AG08396 (cell line): Measurements from ENCODE around the gene APEH.

Source experiments
- DNase-seq: peaks from one replicate; pipeline ENCODE4 v3.0.0; 2012; ENCODE audit warnings: low spot score, mixed read lengths

APEH gene

DNA sequence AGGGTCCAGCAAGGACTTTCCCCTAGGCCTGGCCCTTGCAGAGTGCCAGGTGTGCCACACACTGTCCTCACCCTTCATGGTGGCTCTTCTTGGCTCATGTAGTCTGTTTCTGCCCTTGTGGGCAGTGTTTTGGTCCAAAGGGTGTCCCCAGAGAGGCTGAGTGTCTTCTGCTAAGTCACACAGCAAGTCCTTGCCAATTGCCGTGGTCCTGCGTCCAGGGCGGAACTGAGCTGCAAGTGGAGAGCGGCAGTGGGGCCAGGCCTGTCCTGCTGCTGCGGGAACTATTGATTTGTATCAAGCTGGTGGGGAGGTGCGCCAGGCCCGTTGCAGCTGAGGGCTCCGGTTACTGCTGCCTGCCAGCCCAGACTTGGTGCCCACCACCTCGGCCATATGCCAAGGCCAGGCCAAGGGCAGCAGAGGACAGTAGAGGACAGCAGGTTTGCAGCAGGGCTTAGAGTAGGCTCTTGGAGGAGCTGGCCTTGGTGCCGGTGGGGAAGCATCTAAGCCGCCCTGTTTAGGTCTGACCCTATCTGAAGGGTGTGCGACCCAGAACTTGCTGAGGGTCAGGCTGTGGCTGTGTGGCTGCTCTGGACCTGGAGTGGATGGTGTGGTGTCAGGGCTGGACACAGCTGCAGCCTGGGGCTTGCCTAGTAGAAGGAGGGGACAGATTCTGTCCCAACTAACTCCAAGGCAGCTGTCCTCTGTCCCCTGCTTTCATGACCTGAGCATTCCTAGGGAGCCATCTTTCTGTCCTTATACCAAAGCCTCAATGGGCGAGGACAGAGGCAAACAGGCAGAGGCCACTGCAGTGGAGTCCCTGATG lies 40.8 kb downstream of the APEH start:
- DNase-seq: no peak

DNA sequence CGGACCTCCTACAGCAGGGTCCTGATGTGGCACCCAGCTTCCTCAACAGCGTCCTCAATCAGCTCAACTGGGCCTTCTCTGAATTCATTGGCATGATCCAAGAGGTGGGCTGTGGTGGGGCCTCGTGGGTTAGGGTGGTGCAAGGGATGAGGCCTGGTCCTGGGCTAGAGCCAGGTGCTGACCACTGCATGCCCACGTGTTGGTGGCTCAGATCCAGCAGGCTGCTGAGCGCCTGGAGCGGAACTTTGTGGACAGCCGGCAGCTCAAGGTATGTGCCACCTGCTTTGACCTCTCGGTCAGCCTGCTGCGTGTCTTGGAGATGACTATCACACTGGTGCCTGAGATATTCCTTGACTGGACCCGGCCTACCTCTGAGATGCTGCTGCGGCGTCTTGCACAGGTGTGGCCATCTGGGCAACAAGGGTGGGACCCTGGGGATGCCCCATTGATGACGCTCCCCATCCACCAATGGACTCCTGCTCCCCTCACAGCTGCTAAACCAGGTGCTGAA lies 41.5 kb downstream of the APEH start:
- no peak for DNase-seq

DNA sequence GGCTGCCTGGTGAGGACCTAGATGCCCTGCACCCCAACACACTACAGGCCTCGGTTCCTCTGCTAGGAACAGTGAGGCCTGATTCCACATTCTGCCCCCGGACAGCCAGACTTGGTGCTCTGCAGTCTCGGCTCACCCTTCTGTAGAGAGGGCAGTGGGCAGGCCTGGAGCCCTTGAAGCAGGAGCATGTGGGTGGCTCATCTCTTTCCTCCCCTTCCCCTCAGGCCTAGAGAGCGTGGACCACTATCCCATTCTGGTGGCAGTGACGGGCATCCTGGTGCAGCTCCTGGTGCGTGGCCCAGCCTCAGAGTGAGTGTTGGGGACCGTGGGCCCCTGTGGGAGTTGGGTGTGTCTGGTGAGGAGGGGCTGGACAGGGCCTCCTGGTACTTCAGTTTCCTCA lies 42.0 kb downstream of the APEH start:
- DNase-seq: no peak

DNA sequence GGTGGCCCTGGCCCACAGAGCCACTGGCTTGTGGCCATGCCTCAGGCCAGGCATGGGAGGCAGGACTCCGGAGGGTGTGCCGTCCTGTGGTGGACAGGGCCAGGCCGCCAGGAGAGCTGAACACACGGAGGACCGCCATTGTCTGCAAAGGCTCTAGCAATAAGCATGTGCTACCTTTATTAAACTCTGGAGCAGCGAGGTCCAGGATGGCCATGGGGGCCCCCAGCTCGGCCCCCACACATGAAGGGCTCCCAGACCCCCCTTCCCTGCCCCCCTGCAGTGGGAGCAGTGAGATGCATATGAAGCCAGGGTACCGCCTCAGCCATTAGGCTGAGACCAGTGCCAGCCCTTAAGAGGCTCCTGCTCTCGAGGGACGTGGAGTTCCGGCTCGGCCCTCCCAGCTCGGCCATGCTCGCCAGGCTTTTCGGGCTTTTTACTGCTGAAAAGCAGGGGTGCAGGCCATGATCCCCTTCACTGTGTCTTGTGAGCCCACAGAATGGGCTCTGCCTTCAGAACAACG lies 42.6 kb downstream of the APEH start:
- DNase-seq: no peak

DNA sequence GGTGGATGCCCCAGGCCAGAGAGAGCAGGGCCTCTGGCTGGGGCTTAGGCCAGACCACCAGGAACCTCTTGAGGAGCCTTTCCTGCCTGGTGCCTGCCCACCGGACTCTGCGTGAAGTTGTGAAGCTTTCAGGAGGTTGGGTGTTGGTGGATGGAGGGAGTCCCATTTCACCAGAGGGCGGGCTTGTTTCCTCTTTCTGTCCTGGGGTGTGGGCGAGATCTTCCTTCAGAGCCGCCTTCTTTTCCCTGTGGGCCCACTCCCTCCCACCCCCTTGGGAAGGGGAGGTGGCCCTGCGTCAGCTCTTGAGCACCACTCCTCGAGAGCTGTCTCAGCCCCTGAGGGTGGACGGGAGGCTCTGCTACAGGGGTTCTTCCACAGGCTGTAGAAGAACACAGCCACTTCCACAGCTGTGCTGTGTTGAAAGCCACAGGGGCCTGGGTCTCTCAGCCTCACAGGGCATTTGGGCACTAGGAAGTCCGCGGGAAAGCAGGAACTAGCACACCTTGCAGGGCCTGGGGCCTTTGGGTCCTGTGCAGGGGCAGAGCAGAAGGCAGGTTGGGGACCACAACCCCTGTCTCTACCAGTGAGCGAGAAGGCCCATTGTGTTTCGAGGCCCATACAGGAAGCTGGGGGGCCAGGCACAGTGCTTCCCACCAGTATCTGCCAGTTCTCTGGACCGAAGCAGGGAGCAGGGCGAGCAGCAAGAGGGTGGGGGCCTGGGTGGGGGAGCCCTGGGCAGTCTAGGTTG lies 43.2 kb downstream of the APEH start:
- DNase-seq: no peak

DNA sequence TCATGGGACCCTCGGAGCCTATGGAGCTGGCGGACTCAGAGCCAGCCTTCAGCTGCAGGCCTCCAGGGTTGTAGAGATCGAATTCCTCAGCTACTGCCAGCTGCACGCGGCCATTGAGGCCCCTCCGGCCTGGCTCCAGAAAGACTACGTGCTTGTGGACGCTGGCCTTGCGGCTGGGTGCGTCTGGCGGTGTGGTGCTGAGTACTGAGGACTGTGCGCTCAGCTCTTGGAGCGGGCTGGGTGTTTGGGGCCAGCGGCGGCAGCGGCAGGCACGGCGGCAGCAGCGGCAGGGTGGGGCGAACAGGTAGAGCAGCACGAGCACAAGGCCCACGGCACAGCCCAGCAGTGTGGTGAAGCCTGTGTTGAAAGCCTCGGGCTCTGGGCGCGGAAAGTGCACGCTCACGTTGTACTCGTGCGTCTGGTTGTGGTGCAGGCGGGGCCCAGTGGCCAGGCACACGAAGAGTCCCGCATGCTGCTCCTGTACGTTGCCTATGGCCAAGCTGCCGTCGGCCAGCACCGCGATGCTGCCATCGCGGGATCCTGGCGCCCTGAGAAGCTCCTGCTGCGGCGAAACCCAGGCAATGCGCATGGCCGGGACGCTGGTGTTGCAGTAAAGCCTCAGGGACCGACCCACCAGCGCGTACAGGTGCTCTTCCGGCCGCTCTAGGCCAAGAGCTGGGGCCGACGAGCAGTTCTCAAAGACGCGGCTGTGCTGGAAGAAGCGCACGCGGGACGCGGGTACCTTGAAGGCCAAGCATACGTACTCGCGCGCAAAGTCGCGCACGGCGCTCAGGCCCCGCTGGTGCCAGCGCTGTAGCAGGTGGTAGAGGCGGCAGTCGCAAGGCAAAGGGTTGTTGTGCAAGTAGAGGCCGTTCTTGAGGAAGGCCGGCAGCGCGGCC lies 44.1 kb downstream of the APEH start:
- DNase-seq: no peak

DNA sequence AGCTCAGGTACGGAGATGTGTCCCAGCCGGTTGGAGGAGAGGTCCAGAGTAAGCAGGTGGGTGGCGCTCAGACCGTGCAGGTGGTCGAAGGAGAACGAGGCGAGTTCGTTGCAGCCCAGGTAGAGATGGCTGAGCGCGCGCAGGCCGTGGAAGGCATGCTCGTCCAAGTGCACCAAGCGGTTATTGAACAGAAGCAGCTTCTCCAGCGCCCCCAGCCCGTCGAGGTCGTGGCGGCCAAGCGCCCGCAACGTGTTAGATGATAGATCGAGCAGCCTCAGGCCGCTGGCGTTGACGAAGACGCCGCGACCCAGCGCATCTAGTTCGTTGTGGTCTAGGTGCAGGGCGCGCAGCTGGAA lies 44.7 kb downstream of the APEH start:
- DNase-seq: no peak

DNA sequence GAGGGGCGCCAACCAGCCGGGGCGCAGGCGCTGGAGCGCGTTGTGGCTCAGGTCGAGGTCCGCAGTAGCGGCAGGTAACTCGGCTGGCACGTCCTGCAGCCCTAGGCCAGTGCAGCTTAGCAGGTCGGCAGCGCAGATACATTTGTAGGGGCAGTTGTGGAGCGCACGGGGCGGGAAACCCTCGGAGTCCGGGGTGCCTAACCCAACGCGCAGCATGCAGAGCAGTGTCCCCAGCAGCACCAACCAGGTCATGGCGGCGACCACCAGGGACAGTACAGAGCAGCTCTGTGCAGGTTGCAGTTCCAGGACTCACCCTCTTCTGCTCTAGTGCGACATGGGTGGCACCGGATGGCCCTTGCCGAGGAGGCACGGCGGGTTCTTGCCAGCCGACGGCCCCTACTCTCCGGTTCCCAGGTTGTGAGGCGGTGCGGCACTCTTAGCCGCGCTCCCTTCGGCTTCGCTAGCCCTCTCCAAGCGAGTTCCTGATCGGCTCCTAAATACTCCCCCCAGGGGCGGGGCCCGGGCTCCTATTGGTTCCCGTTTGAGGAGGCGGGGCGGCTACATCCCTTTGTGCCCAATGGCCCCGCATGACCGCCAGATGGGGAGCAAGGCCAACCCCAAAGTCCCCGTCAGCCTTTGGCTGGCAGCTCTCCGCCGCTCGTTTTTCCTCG lies 45.2 kb downstream of the APEH start, which contains the start of gene AMIGO3:
Gene AMIGO3, minus strand, starts transcription at position 471 of the 671 bp plus-strand sequence. Its CDS starts 219 bp downstream, at position 252.
- DNase-seq: peak; percentile 98

DNA sequence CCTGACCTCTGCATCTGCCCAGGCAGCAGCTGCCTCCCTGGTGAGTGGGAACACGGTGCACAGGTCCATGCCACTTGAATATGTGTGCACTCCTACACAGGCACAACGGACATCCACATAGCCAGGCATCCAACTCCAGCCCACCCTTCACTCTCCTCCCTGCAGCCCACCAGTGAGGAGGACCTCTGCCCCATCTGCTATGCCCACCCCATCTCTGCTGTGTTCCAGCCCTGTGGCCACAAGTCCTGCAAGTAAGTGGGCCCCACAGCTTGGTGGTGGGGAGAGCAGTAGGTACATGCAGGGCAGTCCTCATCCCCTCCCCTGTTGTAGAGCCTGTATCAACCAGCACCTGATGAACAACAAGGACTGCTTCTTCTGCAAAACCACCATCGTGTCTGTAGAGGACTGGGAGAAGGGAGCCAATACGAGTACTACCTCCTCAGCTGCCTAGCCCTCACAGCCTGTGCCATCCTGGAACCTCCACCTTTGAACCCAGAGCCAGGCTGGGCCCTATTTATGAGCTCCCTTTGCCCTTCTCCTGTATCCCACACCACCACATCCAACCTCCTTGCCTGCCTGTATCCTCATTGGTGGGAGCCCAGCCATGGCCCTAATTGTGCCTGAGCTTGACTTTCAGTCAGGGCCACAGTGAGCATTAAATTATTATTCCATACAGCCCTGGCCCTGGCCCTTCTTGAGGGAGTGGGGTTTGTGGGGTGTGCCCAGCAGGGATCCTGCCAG lies 46.9 kb downstream of the APEH start:
- DNase-seq: no peak

DNA sequence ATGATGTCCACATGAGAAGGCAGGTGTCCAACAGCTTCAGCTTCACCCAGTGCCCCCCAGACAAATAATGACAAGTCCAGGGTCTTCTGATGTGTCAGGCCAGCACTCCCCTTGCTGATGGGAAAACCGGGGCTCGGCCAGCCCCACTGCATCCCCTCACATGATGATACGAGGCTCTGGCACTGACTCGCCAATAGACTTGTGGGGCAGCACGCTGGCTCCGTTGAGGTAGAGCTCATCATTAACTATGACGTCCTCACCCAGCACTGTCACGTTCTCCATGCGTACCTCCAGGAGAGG lies 47.4 kb downstream of the APEH start:
- no peak for DNase-seq

DNA sequence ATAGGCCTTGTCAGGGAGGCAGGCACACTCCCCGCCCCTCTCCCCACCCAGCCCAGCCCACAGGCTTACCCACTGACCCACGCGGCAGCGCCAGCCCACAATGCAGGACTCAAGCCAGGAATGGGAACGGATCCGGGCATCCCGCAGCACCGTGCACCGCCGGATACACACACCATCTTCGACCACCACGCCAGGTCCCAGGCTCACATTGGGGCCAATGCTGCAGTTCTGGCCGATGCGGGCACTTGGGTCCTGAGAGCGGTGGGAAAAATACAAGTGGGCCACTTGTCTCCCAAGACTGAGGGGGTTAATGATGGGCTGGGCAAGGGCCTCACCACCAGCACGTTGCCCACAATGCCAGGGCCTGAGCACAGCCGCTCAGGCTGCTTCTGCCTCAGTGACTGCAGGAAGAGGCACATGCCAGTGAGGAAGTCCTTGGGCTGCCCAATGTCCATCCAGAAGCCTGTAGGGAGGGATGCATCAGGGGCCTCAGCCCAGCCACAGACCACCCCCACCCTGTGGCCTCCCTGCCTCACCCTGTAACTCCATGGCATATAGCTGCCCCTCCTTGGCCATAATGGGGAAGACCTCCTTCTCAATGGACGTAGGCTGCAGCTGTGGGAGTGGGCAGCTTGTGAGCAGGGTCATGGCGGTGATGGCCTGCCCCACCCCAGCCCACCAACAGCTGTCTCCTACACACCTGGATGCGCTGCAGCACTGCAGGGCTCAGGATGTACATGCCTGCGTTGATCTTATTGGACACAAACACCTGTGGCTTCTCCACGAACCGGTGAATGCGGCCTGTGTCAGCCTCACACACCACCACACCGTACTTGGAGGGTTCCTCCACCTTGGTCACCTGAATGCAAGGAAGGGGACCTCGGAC lies 48.0 kb downstream of the APEH start:
- DNase-seq: no peak

DNA sequence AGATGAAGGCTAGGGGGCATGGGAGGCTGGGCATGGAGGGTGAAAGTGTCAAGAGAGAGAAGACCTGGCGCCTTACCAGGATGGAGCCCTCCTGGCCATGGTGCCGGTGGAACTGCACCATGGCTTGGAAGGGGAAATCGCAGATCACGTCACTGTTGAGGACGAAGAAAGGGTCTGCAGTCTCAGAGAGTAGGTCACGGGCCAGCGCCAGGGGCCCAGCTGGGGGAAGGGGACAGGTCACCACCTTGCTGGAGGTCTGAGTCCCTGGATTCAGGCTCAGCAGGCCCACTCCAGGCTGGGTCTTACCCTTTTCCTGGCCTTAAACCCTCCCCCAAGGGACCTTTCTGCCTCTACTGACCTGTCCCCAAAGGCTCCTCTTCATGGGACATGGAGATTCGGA lies 48.7 kb downstream of the APEH start:
- DNase-seq: no peak

DNA sequence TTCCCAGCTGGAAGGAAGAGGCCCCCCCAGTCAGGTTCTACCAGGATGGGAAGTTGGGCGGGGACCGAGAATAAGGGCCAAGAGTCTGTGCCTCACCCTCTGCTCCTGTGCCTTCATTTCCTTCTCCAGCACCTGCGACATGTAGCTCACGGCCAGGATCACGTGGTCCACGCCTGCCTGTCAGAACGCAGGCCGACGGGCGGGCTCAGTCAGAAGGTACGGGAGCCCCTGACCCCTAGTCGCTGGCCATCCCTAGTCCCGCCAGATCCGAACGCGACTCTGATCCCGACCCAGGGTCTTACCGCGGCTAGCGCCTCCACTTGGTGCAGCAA lies 49.1 kb downstream of the APEH start:
- peak; percentile 58 for DNase-seq

DNA sequence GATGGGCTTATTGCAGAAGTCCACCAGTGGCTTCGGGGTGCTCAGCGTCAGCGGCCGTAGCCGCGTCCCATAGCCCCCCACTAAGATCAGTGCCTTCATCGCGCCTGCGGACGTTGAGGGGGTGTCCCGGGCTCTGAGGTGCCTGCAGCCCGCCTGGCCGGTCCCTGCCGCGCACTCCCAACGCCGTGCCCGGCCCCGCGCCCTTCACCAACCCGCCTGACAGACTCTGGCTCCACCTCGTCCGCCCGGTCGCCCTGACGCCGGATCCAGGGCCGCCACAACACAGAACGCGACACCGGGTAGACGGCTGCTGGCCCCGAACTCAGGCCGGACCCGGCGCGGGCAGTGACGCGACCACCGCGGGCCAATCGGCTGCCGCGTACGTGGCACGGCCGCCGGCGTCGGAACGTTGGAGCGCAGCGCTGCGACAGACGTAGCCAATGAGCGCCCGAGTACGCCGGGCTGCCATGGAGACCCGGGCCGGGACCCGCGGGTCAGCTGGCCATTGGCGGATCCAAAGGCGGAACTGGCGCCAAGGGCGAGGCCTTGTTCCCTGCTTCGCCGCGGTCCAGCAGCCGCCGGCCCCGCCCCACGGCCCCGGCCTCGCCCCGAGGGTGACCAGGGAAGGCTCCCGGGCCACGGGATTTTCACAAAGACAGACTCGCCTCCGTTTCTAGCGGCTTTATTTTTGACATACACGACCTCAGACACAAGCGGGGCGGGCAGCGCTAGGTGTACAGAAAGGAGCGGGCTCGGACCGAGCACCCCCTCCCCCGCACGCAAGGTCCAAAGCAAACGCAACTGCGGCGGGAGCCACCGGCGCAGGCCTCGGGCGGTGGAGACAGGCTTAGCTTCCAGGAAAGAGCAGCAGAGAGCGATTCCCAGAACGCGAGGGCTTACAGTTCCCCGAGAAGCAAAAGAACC lies 49.7 kb downstream of the APEH start, which contains the start of gene GMPPB:
Gene GMPPB, minus strand, starts transcription at position 324 of the 924 bp plus-strand sequence. Its CDS starts 225 bp downstream, at position 99.
- DNase-seq: peak; percentile 99

DNA sequence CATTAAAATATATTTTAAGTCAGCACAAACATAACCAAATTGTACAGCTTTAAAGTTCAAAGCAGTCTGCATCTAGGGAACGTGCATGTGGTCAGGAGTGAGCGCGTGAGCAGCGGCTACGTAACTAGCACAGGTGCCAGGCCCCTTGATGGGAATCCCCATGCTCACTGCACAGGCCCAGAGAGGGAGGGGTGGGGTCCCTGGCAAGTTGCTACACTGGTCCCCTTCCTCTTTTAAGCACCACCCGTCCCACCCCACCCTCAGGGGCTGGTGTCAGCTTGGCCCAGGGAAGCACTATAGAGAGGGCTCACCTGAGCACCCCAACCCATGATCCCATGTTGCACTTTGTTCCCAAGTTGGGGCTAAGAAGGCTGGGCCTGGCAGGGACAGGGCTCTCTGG lies 50.4 kb downstream of the APEH start:
- DNase-seq: no peak

DNA sequence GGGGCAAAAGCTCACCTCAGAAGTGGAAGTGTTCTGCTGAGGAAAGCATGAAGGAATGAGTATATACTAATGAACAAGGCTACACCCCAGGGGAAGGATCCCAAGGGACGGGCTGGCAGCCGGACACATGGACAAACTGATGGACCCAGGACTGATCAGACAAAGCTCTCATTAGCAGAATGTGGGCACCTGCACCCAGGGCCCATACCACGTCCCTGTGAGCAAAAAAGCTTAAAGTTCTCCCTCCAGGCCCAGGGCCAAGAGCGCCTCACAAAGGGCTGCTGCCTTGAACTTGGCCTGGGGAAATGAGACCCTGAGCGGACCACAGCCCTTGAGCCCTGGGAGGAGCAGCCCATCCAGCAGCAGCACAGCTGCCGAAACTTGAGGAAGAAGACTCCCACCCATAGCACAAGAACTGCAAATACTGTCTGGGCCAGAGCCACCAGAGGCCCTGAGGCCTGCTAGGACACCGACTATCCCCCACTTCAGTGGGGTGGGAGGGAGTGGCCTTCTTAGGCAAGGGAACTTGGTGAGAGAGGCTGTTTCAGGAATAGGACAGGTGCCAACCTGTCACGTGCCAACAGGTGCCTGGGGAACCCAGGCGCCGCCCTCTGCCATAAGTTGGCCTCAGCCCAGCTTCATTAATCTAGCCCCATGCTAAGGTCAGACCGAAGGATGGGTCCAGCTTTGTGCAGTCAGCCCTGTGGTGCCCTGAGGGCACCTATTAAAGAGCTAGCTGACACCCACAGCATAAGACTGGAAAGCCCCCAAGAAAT lies 51.9 kb downstream of the APEH start:
- DNase-seq: no peak

DNA sequence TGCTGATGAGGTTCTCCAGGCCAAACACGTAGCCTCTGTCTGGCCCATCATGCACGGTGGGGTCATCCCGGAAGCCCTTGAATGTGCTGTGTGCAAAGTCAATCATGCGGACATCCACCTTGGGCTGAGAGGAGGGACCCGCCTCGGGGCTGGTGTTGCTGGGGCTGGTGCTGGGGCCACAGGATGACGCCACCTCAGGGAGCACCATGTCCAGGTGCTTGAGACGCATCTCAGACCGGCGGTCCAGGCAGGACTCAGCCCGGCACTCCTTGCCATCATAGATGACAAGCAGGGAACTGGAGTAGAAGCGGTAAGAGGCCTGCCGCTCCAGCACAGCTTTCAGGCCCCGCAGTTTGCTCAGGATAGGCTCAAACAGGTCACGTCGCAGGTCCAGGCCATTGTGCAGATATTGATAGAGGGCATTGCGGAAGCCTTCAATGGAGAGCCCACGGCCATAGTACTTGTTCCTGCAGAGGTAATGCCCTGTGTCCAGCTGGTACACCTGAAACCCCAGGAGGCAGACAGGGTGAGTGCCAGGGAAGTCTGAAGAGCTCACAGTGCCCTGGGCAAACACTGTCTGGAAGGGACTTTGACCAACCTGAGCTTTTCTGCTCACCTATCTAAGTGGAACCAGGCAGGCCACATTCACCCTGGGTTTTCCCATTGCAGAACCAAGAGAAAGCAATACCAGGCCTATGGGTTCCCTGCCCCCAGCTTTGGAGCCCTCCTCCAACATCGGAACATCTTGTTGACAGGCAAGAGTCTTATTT lies 53.2 kb downstream of the APEH start:
- DNase-seq: no peak
